Activated CD8-positive, alpha-beta T cell treated with anti-CD3 and anti-CD28 coated beads, Interleukin-2, amount 10 ng/mL, durations not matched to agents 7 days and 5 days (primary cell): ENCODE measurements around the gene QSOX1. TPM values are rescaled to one million over a fixed set of nuclear protein-coding genes. Genes with fewer than 3 reads are reported as not detected.
A peak's percentile ranks its signal among the peaks of the same experiment; 100 is the strongest.

Experiments
- ATAC-seq: fragments of 150-1000 bp; cut with Tn5 transposase; one replicate; pipeline ENCODE4 v1.10.0; 2021; ENCODE audit warnings: moderate library complexity
- CTCF ChIA-PET: fragments of 350-600 bp; sonication (Branson Sonifier 250); formaldehyde crosslinking; loops from one replicate; lab custom pipeline; 2021; ENCODE audit warnings: antibody characterized with exemption; lab: Charles Lee
- POLR2A ChIA-PET: fragments of 350-600 bp; sonication (Branson Sonifier 250); formaldehyde crosslinking; loops from one replicate; lab custom pipeline; 2021; ENCODE audit warnings: antibody characterized with exemption; lab: Charles Lee
- DNase-seq: peaks from one replicate; pipeline ENCODE4 v3.0.0-alpha.2; 2020
- H3K27ac Mint-ChIP-seq: one replicate; pipeline ENCODE4 v1.8.0; 2021; ENCODE audit warnings: mild to moderate bottlenecking, mixed read lengths
- H3K27me3 Mint-ChIP-seq: one replicate; pipeline ENCODE4 v1.8.0; 2021; ENCODE audit warnings: low read depth, mixed read lengths
- H3K36me3 Mint-ChIP-seq: one replicate; pipeline ENCODE4 v1.8.0; 2021; ENCODE audit warnings: low read depth, mixed read lengths
- H3K4me1 Mint-ChIP-seq: one replicate; pipeline ENCODE4 v1.8.0; 2021; ENCODE audit warnings: low read depth, mixed read lengths
- H3K4me3 Mint-ChIP-seq: one replicate; pipeline ENCODE4 v1.8.0; 2021; ENCODE audit warnings: mild to moderate bottlenecking, mixed read lengths
- H3K9me3 Mint-ChIP-seq: one replicate; pipeline ENCODE4 v1.8.0; 2022; ENCODE audit warnings: mixed read lengths; ENCODE audit not compliant: insufficient read depth
- total RNA-seq, 2 experiments: library from RNA; stranded (reverse); gene quantifications; one replicate each; pipeline ENCODE4 v1.2.3, GENCODE V29; 2021

Gene QSOX1, protein sequence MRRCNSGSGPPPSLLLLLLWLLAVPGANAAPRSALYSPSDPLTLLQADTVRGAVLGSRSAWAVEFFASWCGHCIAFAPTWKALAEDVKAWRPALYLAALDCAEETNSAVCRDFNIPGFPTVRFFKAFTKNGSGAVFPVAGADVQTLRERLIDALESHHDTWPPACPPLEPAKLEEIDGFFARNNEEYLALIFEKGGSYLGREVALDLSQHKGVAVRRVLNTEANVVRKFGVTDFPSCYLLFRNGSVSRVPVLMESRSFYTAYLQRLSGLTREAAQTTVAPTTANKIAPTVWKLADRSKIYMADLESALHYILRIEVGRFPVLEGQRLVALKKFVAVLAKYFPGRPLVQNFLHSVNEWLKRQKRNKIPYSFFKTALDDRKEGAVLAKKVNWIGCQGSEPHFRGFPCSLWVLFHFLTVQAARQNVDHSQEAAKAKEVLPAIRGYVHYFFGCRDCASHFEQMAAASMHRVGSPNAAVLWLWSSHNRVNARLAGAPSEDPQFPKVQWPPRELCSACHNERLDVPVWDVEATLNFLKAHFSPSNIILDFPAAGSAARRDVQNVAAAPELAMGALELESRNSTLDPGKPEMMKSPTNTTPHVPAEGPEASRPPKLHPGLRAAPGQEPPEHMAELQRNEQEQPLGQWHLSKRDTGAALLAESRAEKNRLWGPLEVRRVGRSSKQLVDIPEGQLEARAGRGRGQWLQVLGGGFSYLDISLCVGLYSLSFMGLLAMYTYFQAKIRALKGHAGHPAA
- total RNA-seq = 10 to 100 TPM; 23.9 to 25.2 TPM

GRCh38 chr1:180154325-180155181 is at the start of gene QSOX1:
QSOX1 (plus strand) TSS chr1:180154869; CDS start chr1:180154908, 39 bp downstream.
- no peaks in the 10 kb centered on the region for H3K27me3 Mint-ChIP-seq
- peaks cover 38% of the 10 kb centered on the region for H3K4me1 Mint-ChIP-seq
- H3K27ac Mint-ChIP-seq = peak within 1 kb of the TSS; percentile 92
- CTCF ChIA-PET = interaction anchor here (0.9 to 2.3 kb wide), 4 partner anchors 14 to 340 kb away, joined by 3 to 8 read pairs (median 6); no protein-coding TSS in a partner anchor
- H3K4me3 Mint-ChIP-seq = peak within 1 kb of the TSS; percentile 92
- H3K36me3 Mint-ChIP-seq = no peaks in the 10 kb centered on the region
- POLR2A ChIA-PET = interaction anchor here (0.6 to 2.6 kb wide), 12 partner anchors 9 to 348 kb away, joined by 3 to 13 read pairs (median 4); partner anchors contain the start of genes ACBD6 and TOR1AIP1
- ATAC-seq = peak; percentile 94
- H3K9me3 Mint-ChIP-seq = no peaks in the 10 kb centered on the region
- DNase-seq = peak; percentile 90

GRCh38 chr1:180112091-180112490 is 42.6 kb upstream of the QSOX1 start:
- H3K36me3 Mint-ChIP-seq = peaks cover 39% of the 10 kb centered on the region
- peaks cover 3% of the 10 kb centered on the region for H3K4me1 Mint-ChIP-seq
- CTCF ChIA-PET = no interaction called here

DNA sequence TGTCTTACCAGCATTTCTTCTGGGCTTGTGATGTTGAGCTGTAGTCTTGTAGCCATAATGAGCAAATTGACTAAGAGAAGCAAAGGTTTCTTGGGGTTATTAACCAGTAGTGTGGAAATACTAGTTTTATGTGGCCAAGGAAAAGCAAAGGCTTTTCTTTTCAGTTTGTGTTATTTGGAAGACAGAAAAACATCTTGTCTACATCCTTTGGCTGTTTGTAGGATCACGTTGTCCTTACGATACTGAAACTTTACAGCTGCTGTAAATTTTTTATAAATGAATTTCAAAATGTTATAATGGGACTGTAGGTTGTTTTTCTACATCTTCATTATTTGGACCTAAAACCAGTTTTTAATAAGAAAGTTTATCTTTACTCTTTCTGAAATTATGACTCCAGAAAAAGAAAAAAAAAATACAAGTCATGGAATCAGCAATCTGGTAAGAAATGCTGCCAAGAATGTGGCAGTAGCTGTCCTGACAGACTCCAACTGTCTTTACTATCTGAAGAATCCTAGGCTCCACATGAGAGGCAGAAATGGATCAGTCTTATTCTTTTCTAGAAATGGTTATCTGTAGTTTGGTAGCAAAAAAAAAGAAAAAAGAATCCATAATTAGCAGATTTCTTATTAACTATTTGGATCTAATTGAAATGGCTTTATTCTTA is 41.6 kb upstream of the QSOX1 start:
- peaks cover 38% of the 10 kb centered on the region for H3K36me3 Mint-ChIP-seq
- no peak for ATAC-seq
- CTCF ChIA-PET = interaction anchor here (1.3 to 1.4 kb wide), 2 partner anchors 245 to 406 kb away, joined by 3 to 4 read pairs; no protein-coding TSS in a partner anchor

More at GRCh38 chr1:180112091-180112490, 42.6 kb upstream of the QSOX1 start:
- Mint-ChIP-seq H3K27me3 (no peaks in the 10 kb centered on the region), H3K9me3 (no peaks in the 10 kb centered on the region), H3K27ac (no peak overlapping the region), H3K4me3 (no peak overlapping the region)
- DNase-seq = no peak
- ATAC-seq = no peak
- POLR2A ChIA-PET = interaction anchor here (0.6 kb wide), 1 partner anchor 47 kb away, joined by 3 read pairs; no protein-coding TSS in a partner anchor

DNA sequence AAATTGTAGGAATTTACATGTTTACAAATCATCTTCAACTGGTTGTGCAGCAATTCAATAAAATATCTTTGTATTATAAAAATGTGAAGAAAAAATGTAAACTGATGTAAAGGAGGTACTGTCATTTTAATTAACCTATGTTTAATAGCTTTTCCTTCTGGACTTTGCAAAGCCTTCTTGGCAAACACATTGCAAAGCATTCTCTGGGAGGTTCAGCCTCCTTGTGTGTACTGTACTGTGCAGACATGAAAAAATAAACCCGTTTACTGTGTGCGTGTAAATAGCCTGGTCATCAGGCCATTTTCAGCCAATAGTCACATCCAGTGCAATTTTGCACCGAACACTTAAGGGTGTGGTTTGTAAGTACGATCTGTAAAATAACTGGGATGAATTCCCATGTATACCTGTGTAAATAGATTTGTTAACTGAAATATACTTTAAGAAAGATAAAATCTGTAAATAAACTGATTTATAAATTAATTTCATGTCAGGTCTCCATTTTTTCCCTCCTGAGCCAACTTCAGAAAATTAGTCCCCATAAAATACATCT is 40.2 kb upstream of the QSOX1 start:
- H3K9me3 Mint-ChIP-seq = no peaks in the 10 kb centered on the region
- H3K27me3 Mint-ChIP-seq = no peaks in the 10 kb centered on the region
- POLR2A ChIA-PET = no interaction called here
- H3K4me1 Mint-ChIP-seq = peaks cover 3% of the 10 kb centered on the region
- no peak overlapping the region for H3K4me3 Mint-ChIP-seq
- no peak overlapping the region for H3K27ac Mint-ChIP-seq
- peaks cover 35% of the 10 kb centered on the region for H3K36me3 Mint-ChIP-seq
- DNase-seq (no peak), ATAC-seq (no peak)
- CTCF ChIA-PET = interaction anchor here (1.4 kb wide), 1 partner anchor 247 kb away, joined by 4 read pairs; no protein-coding TSS in a partner anchor

More for the DNA sequence above, 41.6 kb upstream of the QSOX1 start:
- H3K27me3 Mint-ChIP-seq = no peaks in the 10 kb centered on the region
- POLR2A ChIA-PET = interaction anchor here (0.6 kb wide), 1 partner anchor 46 kb away, joined by 3 read pairs; no protein-coding TSS in a partner anchor
- DNase-seq = no peak
- no peak overlapping the region for H3K4me3 Mint-ChIP-seq
- no peak overlapping the region for H3K27ac Mint-ChIP-seq
- peaks cover 3% of the 10 kb centered on the region for H3K4me1 Mint-ChIP-seq
- H3K9me3 Mint-ChIP-seq = no peaks in the 10 kb centered on the region

DNA sequence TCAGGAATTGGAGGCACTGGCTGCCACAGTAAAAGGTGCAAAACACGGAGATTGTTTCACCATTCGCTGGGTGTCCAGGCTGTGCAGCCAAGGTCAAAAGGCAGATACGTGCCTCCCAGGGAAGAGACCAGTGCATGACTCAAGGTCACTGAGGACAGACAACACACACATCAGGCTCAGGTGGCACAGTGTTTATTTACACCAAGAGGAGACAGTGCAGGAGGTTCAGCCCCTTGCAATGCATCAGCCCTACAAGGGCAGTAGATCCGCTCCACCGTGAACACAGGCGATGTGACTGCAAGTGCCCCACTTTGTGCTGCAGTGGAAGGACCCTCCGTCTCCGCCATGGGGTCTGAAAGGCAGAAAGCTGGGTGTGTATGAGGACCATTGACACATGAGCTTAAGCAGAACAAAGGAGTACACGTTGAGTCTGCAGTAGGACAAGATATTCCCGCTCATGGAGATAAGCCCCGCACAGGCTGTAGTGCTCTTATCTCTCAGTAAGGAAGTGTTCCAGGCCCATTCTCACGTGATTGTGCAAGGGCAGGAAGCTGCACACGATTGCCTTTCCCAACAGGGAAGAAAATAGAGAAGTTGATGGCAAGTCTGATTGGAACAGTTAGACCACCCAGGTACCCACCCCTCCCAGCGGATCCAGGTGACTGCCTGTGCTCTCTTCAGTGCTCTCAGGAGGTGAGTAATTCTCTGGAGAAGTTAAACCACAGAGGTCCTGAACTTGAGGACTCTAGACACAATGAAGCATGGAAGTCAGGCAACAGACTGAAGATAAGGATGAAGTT is 37.5 kb upstream of the QSOX1 start:
- Mint-ChIP-seq H3K9me3 (no peaks in the 10 kb centered on the region), H3K27me3 (peaks cover 2% of the 10 kb centered on the region), H3K4me1 (peaks cover 3% of the 10 kb centered on the region), H3K27ac (no peak overlapping the region), H3K36me3 (peaks cover 17% of the 10 kb centered on the region), H3K4me3 (no peak overlapping the region)
- no peak for ATAC-seq
- no peak for DNase-seq
- ChIA-PET CTCF (no interaction called here), POLR2A (no interaction called here)

DNA sequence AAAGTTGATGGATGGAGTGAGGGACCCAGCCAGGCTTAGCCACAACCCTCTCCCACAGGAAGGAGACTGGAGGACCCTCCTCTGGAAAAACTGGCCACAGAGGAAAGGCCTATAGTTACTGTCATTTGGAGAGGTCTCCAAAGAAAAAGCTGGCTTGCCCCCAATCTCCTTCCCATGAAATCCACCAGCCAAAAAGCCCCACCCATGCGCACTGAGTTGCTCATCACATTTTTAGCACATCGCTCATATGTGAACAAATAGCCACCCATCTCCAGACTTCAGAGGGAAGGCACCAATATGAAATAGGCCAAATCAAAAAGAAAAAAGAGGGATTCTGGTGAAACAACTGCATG is 36.9 kb upstream of the QSOX1 start:
- Mint-ChIP-seq H3K36me3 (peaks cover 12% of the 10 kb centered on the region), H3K4me1 (no peaks in the 10 kb centered on the region), H3K27me3 (peaks cover 2% of the 10 kb centered on the region), H3K4me3 (no peak overlapping the region), H3K27ac (no peak overlapping the region), H3K9me3 (no peaks in the 10 kb centered on the region)
- no peak for DNase-seq
- no peak for ATAC-seq
- POLR2A ChIA-PET = no interaction called here
- CTCF ChIA-PET = no interaction called here

DNA sequence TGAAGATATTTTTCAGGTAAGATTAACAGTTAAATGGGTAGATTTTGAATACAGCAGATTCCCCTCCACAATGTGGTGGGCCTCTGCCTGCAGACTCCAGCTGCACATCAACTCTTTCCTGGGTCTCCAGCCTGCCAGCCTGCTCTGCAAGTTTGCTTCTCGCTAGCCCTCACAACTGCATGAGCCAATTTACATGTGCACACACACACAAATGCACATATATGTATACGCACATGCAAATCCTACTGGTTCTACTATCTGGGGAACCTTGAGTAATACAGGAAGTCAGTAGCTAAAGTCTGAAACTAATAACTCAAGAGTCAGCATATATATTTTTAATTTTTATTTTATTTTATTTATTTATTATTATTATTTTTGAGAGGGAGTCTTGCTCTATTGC is 34.8 kb upstream of the QSOX1 start:
- H3K4me3 Mint-ChIP-seq = no peak overlapping the region
- peaks cover 2% of the 10 kb centered on the region for H3K27me3 Mint-ChIP-seq
- ATAC-seq = no peak
- peaks cover 7% of the 10 kb centered on the region for H3K36me3 Mint-ChIP-seq
- no peak for DNase-seq
- no peak overlapping the region for H3K27ac Mint-ChIP-seq
- H3K4me1 Mint-ChIP-seq = no peaks in the 10 kb centered on the region
- ChIA-PET CTCF (interaction anchor here (0.9 kb wide), 1 partner anchor 59 kb away, joined by 3 read pairs; no protein-coding TSS in a partner anchor), POLR2A (interaction anchor here (0.7 kb wide), 1 partner anchor 9 kb away, joined by 3 read pairs; no protein-coding TSS in a partner anchor)
- H3K9me3 Mint-ChIP-seq = no peaks in the 10 kb centered on the region

GRCh38 chr1:180123463-180123936 is 31.2 kb upstream of the QSOX1 start:
- H3K27me3 Mint-ChIP-seq = peaks cover 2% of the 10 kb centered on the region
- no peaks in the 10 kb centered on the region for H3K9me3 Mint-ChIP-seq
- no peak overlapping the region for H3K27ac Mint-ChIP-seq
- H3K4me3 Mint-ChIP-seq = no peak overlapping the region
- H3K36me3 Mint-ChIP-seq = no peaks in the 10 kb centered on the region
- peaks cover 5% of the 10 kb centered on the region for H3K4me1 Mint-ChIP-seq
- CTCF ChIA-PET = interaction anchor here (1.7 kb wide), 1 partner anchor 45 kb away, joined by 4 read pairs; no protein-coding TSS in a partner anchor
- POLR2A ChIA-PET = no interaction called here
- ATAC-seq = no peak
- DNase-seq = no peak

- ChIA-PET POLR2A (no interaction called here), CTCF (no interaction called here)
- ATAC-seq = no peak
- DNase-seq = no peak
- H3K27ac Mint-ChIP-seq = no peak overlapping the region
- H3K9me3 Mint-ChIP-seq = no peaks in the 10 kb centered on the region
- H3K27me3 Mint-ChIP-seq = peaks cover 10% of the 10 kb centered on the region
- H3K4me3 Mint-ChIP-seq = no peak overlapping the region
- H3K36me3 Mint-ChIP-seq = no peaks in the 10 kb centered on the region
- H3K4me1 Mint-ChIP-seq = peaks cover 12% of the 10 kb centered on the region
Measured at GRCh38 chr1:180130651-180131050, 24.0 kb upstream of the QSOX1 start.

DNA sequence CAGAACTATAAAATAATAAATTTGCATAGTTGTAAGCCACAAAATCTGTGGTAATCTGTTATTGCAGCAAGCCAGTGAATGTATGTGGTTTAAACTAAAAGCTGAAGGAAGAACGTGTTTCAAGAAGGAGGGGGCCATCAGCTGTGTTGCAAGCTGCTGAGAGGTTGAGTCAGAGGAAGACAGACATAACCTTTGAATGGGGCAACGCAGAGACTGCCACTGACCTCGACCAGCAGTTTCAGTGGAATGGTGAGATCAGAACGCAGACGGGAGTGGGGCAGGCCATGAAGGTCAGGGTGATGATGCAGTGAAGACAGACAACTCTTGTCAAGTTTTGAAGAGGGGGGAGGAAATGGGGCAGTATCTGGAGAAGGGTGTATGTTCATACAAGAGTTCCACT is 23.2 kb upstream of the QSOX1 start:
- Mint-ChIP-seq H3K4me3 (no peak overlapping the region), H3K36me3 (no peaks in the 10 kb centered on the region), H3K27ac (no peak overlapping the region), H3K27me3 (peaks cover 16% of the 10 kb centered on the region), H3K4me1 (peaks cover 12% of the 10 kb centered on the region), H3K9me3 (no peaks in the 10 kb centered on the region)
- ChIA-PET POLR2A (no interaction called here), CTCF (interaction anchor here (1.0 kb wide), 1 partner anchor 37 kb away, joined by 4 read pairs; no protein-coding TSS in a partner anchor)
- ATAC-seq (peak; percentile 36), DNase-seq (no peak)
